ENCODE data around the gene CABLES1.

DNA sequence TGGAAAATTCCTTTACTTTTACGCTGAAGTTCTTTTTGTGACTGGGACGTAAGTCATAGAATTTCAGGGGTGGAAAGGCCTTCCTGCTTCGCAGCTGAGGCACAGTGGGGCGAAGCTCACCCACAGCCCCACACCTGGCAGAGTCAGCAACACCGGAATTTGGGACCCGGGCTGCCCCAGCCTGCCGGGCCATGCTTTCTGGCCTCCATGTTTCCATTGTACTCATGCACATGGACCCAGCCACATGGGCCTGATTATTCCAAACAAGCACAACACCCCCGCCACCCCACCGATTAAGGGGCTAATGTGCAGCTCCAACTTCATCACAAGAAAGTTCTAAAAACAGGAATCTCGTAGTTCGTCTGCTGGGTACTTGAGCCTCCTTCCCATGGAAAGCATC is 82.5 kb downstream of the CABLES1 start:
- TF ChIP-seq, protein P1, sequence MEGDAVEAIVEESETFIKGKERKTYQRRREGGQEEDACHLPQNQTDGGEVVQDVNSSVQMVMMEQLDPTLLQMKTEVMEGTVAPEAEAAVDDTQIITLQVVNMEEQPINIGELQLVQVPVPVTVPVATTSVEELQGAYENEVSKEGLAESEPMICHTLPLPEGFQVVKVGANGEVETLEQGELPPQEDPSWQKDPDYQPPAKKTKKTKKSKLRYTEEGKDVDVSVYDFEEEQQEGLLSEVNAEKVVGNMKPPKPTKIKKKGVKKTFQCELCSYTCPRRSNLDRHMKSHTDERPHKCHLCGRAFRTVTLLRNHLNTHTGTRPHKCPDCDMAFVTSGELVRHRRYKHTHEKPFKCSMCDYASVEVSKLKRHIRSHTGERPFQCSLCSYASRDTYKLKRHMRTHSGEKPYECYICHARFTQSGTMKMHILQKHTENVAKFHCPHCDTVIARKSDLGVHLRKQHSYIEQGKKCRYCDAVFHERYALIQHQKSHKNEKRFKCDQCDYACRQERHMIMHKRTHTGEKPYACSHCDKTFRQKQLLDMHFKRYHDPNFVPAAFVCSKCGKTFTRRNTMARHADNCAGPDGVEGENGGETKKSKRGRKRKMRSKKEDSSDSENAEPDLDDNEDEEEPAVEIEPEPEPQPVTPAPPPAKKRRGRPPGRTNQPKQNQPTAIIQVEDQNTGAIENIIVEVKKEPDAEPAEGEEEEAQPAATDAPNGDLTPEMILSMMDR (conservative IDR thresholded peaks at IDR 0.05; ENCODE audit: low read depth, low read length): no peak
- TF ChIP-seq MAFK (IDR thresholded peaks at IDR 0.05; ENCODE audit: low read depth, low read length): no peak
- TF ChIP-seq CHD1 (IDR thresholded peaks at IDR 0.05; ENCODE audit: low read depth, low read length): no peak
- no peak for TF ChIP-seq POLR2A (IDR thresholded peaks at IDR 0.05; ENCODE audit: low read depth, low read length)
- no peak for TF ChIP-seq RAD21 (IDR thresholded peaks at IDR 0.05; ENCODE audit: low read length)
- TF ChIP-seq MXI1 (IDR thresholded peaks at IDR 0.05; ENCODE audit: borderline replicate concordance, low read depth, low read length): no peak
- TF ChIP-seq SMC3 (IDR thresholded peaks at IDR 0.05; ENCODE audit: low read depth, low read length): no peak
- no peak for TF ChIP-seq MAZ (IDR thresholded peaks at IDR 0.05; ENCODE audit: borderline replicate concordance, low read depth, low read length)
- TF ChIP-seq NFE2L2 (IDR thresholded peaks at IDR 0.05; ENCODE audit: low read depth, low read length): no peak
- TF ChIP-seq RFX5 (IDR thresholded peaks at IDR 0.05; ENCODE audit: low read depth, low read length): no peak
